Measurements from ENCODE around the gene IRF9. TPM values are rescaled to one million over a fixed set of nuclear protein-coding genes. Genes with fewer than 3 reads are reported as not detected.

IRF9 gene
- total RNA-seq, 4 donors from 2014 or later, result 6.5 to 36.7 (median 11.9) TPM

DNA sequence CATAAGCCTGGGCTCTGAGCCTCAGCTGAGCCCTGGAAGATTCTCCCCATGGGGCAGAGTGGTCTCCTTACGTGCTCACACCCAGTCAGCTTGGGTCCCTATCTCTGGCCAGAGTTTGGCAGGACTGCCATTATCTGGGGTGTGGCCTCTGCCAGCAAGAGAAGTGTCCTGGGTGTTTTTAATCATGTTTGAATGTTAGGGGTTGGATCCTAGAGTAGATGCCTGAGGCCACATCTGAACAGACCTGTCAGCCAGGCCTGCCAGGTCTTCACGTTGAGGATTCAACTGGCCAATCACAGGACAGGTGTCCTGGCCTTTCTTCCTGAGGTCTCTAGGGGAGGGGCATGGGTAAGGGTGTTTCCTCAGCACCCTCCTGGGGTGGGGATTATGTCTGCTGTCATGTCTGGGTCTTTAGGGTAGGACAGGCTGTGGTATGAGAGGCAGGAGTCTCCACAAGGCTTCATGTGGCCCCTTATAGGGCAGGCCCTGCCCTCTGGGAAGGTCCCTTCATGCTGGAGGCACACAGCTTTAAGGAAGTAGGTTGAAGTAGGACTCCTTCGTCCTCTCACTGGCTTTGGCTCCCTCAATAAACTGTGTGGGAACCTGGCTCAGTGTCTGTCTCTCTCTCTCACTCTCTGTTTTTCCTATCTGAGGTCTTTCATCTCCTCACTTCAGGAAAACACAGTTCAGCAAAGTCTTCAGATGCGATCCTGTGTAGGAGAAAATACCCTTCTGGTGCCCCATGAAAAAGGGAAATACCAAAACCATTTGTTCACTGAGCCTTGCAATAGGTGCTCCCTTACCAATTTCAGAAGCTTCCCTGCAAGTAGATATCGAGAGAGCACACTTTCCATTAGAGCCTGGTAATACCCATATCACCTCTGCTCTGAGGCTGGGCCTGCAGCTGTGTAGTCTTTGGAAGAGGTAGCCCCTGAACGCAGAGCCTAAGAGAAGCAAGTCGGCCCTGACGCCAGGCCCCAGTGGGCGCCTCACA, 37.3 kb upstream of the IRF9 start:
- Histone ChIP-seq H3K4me1 (no peaks in the 10 kb centered on the region), H3K27ac (no peak overlapping the region), H3K9me3 (no peaks in the 10 kb centered on the region), H3K4me3 (no peak overlapping the region), H3K36me3 (peaks cover 2 to 57% of the 10 kb centered on the region in 2 donors), H3K27me3 (no peaks in the 10 kb centered on the region)
- in situ Hi-C loops (cut with MboI; ENCODE audit: low sequenced_read_pairs in 4 of 4), result no loop called here
- no peak for ATAC-seq
- TF ChIP-seq, protein P1, sequence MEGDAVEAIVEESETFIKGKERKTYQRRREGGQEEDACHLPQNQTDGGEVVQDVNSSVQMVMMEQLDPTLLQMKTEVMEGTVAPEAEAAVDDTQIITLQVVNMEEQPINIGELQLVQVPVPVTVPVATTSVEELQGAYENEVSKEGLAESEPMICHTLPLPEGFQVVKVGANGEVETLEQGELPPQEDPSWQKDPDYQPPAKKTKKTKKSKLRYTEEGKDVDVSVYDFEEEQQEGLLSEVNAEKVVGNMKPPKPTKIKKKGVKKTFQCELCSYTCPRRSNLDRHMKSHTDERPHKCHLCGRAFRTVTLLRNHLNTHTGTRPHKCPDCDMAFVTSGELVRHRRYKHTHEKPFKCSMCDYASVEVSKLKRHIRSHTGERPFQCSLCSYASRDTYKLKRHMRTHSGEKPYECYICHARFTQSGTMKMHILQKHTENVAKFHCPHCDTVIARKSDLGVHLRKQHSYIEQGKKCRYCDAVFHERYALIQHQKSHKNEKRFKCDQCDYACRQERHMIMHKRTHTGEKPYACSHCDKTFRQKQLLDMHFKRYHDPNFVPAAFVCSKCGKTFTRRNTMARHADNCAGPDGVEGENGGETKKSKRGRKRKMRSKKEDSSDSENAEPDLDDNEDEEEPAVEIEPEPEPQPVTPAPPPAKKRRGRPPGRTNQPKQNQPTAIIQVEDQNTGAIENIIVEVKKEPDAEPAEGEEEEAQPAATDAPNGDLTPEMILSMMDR (IDR thresholded peaks at IDR 0.05 in 4 of 5, conservative IDR thresholded peaks at IDR 0.05 in 1 of 5), result no peak
- TF ChIP-seq POLR2A (IDR thresholded peaks at IDR 0.05), result no peak
- intact Hi-C loops (cut with DNase I; ENCODE audit: low total_unique reads), result no loop called here
- DNase-seq, result no peak

DNA sequence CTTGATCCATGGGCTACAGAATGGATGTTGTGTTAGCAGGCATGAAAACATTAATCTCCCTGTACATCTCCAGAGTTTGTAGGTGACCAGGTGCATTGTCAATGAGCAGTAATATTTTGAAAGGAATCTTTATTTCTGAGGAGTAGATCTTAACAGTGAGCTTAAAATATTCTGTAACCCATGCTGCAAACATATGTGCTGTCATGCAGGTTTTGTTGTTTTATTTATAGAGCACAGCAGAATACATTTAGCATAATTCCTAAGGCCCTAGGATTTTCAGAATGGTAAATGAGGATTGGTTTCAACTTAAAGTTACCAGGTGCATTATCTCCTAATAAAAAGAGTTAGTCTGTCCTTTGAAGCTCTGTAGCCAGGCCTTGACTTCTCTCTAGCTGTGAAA, 34.1 kb upstream of the IRF9 start:
- no peak overlapping the region for H3K4me3 ChIP-seq
- no peak for ATAC-seq
- H3K27ac ChIP-seq, result peak overlapping the region in 1 of 4 donors; percentile 31
- no peaks in the 10 kb centered on the region for H3K27me3 ChIP-seq
- H3K9me3 ChIP-seq, result no peaks in the 10 kb centered on the region
- no peak for DNase-seq
- intact Hi-C loops (cut with DNase I; ENCODE audit: low total_unique reads) (no loop called here), in situ Hi-C loops (cut with MboI; ENCODE audit: low sequenced_read_pairs in 4 of 4) (loop anchor here in 1 of 4 donors (25.0 kb wide), 1 partner anchor 815 kb away; the partner anchor contains the start of genes BCL2L2, PABPN1 and PPP1R3E)
- peaks cover 0 to 24% of the 10 kb centered on the region in 2 donors for H3K36me3 ChIP-seq
- peaks cover 18 to 21% of the 10 kb centered on the region in 2 donors for H3K4me1 ChIP-seq
- TF ChIP-seq, protein P1 (IDR thresholded peaks at IDR 0.05 in 4 of 5, conservative IDR thresholded peaks at IDR 0.05 in 1 of 5), result no peak
- no peak for TF ChIP-seq POLR2A (IDR thresholded peaks at IDR 0.05)

DNA sequence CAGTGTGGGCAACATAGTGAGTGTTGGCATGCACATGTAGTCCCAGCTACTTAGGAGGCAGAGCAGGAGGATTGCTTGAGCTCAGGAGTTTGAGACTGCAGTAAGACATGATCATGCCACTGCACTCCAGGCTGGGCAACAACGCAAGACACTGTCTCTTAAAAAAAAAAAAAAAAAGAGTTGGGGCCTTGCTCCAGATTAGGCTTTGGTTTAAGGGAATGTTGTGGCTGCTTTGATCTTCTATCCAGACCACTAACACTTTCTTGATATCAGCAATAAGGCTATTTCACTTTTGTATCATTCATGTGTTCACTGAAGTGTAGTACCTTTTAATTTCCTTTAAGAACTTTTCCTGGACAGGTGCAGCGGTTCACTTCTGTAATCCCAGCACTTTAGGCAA, 33.4 kb upstream of the IRF9 start:
- in situ Hi-C loops (cut with MboI; ENCODE audit: low sequenced_read_pairs in 4 of 4) (loop anchor here in 1 of 4 donors (25.0 kb wide), 1 partner anchor 815 kb away; the partner anchor contains the start of genes BCL2L2, PABPN1 and PPP1R3E), intact Hi-C loops (cut with DNase I; ENCODE audit: low total_unique reads) (no loop called here)
- H3K4me3 ChIP-seq, result no peak overlapping the region
- H3K9me3 ChIP-seq, result no peaks in the 10 kb centered on the region
- H3K27me3 ChIP-seq, result no peaks in the 10 kb centered on the region
- ATAC-seq (no peak), DNase-seq (no peak)
- peaks cover 25 to 28% of the 10 kb centered on the region in 2 donors for H3K4me1 ChIP-seq
- TF ChIP-seq POLR2A (IDR thresholded peaks at IDR 0.05), result no peak
- H3K27ac ChIP-seq, result peak overlapping the region in 1 of 4 donors; percentile 31
- H3K36me3 ChIP-seq, result peaks cover 0 to 17% of the 10 kb centered on the region in 2 donors

DNA sequence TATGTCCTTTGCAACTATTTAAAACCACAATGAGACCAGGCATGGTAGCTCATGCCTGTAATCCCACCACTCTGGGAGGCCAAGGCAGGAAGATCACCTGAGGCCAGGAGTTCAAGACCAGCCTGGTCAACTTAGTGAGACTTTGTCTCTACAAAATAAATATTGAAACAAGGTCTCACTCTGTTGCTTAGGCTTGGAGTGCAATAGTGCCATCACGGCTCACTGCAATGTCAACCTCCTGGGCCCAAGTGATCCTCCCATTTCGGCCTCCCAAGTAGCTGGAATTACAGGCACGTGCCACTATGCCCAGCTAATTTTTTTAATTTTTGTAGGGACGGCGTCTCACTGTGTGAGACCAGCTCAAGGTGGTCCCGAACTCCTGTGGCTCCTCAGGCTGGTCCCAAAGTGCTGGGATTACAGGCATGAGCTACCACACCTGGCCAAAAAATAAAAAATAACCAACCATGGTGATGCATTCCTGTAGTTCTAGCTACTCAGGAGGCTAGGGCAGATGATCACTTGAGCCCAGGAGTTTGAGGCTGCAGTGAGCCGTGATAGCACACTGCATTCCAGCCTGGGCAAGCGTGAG, 31.6 kb upstream of the IRF9 start:
- Histone ChIP-seq H3K36me3 (no peaks in the 10 kb centered on the region), H3K4me1 (peaks cover 29 to 34% of the 10 kb centered on the region in 2 donors), H3K4me3 (no peak overlapping the region), H3K9me3 (no peaks in the 10 kb centered on the region), H3K27ac (peak overlapping the region; percentile 95 to 99 (median 98)), H3K27me3 (no peaks in the 10 kb centered on the region)
- in situ Hi-C loops (cut with MboI; ENCODE audit: low sequenced_read_pairs in 4 of 4), result loop anchor here in 1 of 4 donors (25.0 kb wide), 1 partner anchor 817 kb away; the partner anchor contains the start of genes BCL2L2, PABPN1 and PPP1R3E
- no peak for TF ChIP-seq POLR2A (IDR thresholded peaks at IDR 0.05)
- TF ChIP-seq, protein P1 (IDR thresholded peaks at IDR 0.05 in 4 of 5, conservative IDR thresholded peaks at IDR 0.05 in 1 of 5), result no peak
- intact Hi-C loops (cut with DNase I; ENCODE audit: low total_unique reads), result no loop called here
- no peak for DNase-seq
- no peak for ATAC-seq

DNA sequence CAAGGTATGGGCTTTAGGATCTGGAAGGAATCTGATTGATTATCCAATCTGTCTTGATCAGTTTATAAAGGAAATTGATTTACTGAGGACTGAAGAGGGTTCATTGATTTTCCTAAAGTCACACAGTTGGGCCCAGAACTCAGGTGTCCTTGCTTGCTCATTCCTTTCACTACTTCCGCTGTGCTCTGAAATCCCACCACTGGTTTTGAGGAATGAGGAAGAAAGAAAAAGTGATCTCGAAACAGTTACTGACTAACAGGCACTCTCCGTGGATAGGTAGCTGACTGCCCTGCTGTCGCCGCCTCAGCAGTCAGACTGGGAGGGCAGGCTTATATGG, 30.7 kb upstream of the IRF9 start, which contains the start of gene FITM1:
TSS of gene FITM1 (plus strand) at position 280 of the 337 bp plus-strand sequence. CDS start 905 bp downstream, outside the sequence.
- Histone ChIP-seq H3K4me1 (peaks cover 30 to 37% of the 10 kb centered on the region in 2 donors), H3K4me3 (peak within 1 kb of the TSS; percentile 44 to 56 (median 48)), H3K9me3 (no peaks in the 10 kb centered on the region), H3K27me3 (no peaks in the 10 kb centered on the region), H3K27ac (peak within 1 kb of the TSS; percentile 95 to 99 (median 98)), H3K36me3 (no peaks in the 10 kb centered on the region)
- no peak for DNase-seq
- ATAC-seq, result no peak
- TF ChIP-seq, protein P1 (IDR thresholded peaks at IDR 0.05 in 4 of 5, conservative IDR thresholded peaks at IDR 0.05 in 1 of 5), result no peak
- no peak for TF ChIP-seq POLR2A (IDR thresholded peaks at IDR 0.05)
- in situ Hi-C loops (cut with MboI; ENCODE audit: low sequenced_read_pairs in 4 of 4) (loop anchor here in 1 of 4 donors (25.0 kb wide), 1 partner anchor 818 kb away; the partner anchor contains the start of genes BCL2L2, PABPN1 and PPP1R3E), intact Hi-C loops (cut with DNase I; ENCODE audit: low total_unique reads) (no loop called here)
